ENCODE measurements around the gene ASTE1. TPM values are rescaled to one million over a fixed set of nuclear protein-coding genes. Genes with fewer than 3 reads are reported as not detected.

ASTE1 gene
- total RNA-seq, 1 experiment from 2014 or later, result 9.7 TPM

DNA sequence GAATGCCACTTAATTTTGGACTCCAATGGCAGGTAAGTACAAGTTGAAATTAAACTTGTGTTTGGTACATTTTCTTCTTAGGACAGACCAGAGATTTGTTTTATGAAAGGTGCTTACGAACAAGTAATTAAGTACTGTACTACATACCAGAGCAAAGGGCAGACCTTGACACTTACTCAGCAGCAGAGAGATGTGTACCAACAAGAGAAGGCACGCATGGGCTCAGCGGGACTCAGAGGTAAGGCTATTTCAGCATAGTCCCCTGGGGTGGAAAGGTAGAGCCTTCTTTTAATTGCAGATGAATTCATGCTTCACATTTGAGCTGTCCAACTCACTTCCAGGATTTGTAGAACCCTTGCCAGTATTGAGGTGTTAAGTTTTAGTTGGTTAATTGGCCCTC lies 51.4 kb downstream of the ASTE1 start:
- no peaks in the 10 kb centered on the region for H3K79me2 ChIP-seq (ENCODE audit: insufficient read depth, low read length)
- Mint-ChIP-seq H3K27ac (peak overlapping the region in 2 of 3 experiments; percentile 33 to 37; a peak in 1 of 7 replicates), H3K9me3 (no peaks in the 10 kb centered on the region), H3K27me3 (ENCODE audit: low read depth) (no peaks in the 10 kb centered on the region), H3K36me3 (ENCODE audit: insufficient read depth in 1 of 3, low read depth in 3 of 3) (peaks cover 19 to 31% (median 24%) of the 10 kb centered on the region in 3 experiments; a peak in 6 of 7 replicates), H3K4me3 (no peak overlapping the region), H3K4me1 (peaks cover 13 to 28% of the 10 kb centered on the region in 2 experiments)
- H3K4ac ChIP-seq (ENCODE audit: low read depth, low read length), result no peak overlapping the region
- H2BK5ac ChIP-seq (ENCODE audit: insufficient read length, low read length), result no peak overlapping the region
- H4K20me1 ChIP-seq (ENCODE audit: control insufficient read depth, insufficient read depth, insufficient read length), result no peaks in the 10 kb centered on the region
- no peak overlapping the region for H4K8ac ChIP-seq (replicated peaks; ENCODE audit: insufficient read length, low read depth, low read length)
- no peak overlapping the region for H2BK12ac ChIP-seq (ENCODE audit: insufficient read length, low read depth, low read length)
- H3K14ac ChIP-seq (ENCODE audit: insufficient read depth, low read length), result no peak overlapping the region
- H3K23me2 ChIP-seq (ENCODE audit: insufficient read length, low read depth, low read length, poor library complexity, severe bottlenecking), result no peaks in the 10 kb centered on the region
- H3K4me1 ChIP-seq (ENCODE audit: insufficient read depth, low read length), result peaks cover 4% of the 10 kb centered on the region; the same call in 1 of the 2 replicates
- no peaks in the 10 kb centered on the region for H3K79me1 ChIP-seq (ENCODE audit: insufficient read depth, low read depth, low read length, poor library complexity, severe bottlenecking)
- no peak overlapping the region for H3T11ph ChIP-seq (ENCODE audit: low read length)
- no peak overlapping the region for H3K9ac ChIP-seq (ENCODE audit: extremely low read depth, insufficient read length, low read length)
- WGBS (ENCODE audit: extremely low coverage, insufficient read length, low lambda C conversion rate), result no CpG with 5 or more reads among the region's 3 CpGs
- no peak for DNase-seq
- H3K9me3 ChIP-seq (ENCODE audit: control insufficient read depth, low read depth, low read length), result no peaks in the 10 kb centered on the region
- H3K4me2 ChIP-seq (ENCODE audit: insufficient read depth, insufficient read length, low read length), result no peak overlapping the region
- no peaks in the 10 kb centered on the region for H3K27me3 ChIP-seq (ENCODE audit: insufficient read depth, low read length)
- no peak overlapping the region for H2BK15ac ChIP-seq (ENCODE audit: low read depth, low read length)
- H2AK5ac ChIP-seq (ENCODE audit: insufficient read length, low read length), result no peak overlapping the region
- H2BK20ac ChIP-seq (ENCODE audit: low read depth, low read length, poor library complexity, severe bottlenecking), result no peak overlapping the region
- H2BK120ac ChIP-seq (ENCODE audit: low read depth, low read length, poor library complexity, severe bottlenecking), result no peak overlapping the region
- no peak overlapping the region for H4K91ac ChIP-seq (ENCODE audit: insufficient read length, low read depth, low read length)
- H4K5ac ChIP-seq (ENCODE audit: insufficient read length, low read depth, low read length), result no peak overlapping the region
- TF ChIP-seq, protein P1, sequence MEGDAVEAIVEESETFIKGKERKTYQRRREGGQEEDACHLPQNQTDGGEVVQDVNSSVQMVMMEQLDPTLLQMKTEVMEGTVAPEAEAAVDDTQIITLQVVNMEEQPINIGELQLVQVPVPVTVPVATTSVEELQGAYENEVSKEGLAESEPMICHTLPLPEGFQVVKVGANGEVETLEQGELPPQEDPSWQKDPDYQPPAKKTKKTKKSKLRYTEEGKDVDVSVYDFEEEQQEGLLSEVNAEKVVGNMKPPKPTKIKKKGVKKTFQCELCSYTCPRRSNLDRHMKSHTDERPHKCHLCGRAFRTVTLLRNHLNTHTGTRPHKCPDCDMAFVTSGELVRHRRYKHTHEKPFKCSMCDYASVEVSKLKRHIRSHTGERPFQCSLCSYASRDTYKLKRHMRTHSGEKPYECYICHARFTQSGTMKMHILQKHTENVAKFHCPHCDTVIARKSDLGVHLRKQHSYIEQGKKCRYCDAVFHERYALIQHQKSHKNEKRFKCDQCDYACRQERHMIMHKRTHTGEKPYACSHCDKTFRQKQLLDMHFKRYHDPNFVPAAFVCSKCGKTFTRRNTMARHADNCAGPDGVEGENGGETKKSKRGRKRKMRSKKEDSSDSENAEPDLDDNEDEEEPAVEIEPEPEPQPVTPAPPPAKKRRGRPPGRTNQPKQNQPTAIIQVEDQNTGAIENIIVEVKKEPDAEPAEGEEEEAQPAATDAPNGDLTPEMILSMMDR (conservative IDR thresholded peaks at IDR 0.05), result no peak
- no peak overlapping the region for H3K56ac ChIP-seq (ENCODE audit: insufficient read length, low read depth, low read length)
- H3K27ac ChIP-seq (ENCODE audit: insufficient read length, low read depth, low read length), result no peak overlapping the region
- H2AFZ ChIP-seq (ENCODE audit: low read length), result no peak overlapping the region
- no peak overlapping the region for H3K18ac ChIP-seq (ENCODE audit: insufficient read length, low read depth, low read length)
- H3K23ac ChIP-seq (ENCODE audit: insufficient read length, low read depth, low read length), result no peak overlapping the region
